ENCODE data around the gene PPL.

PPL gene

GRCh38 chr16:4864728-4865127 is 72.2 kb downstream of the PPL start:
- DNase-seq (ENCODE audit: low spot score), result no peak

GRCh38 chr16:4862639-4863038 is 74.3 kb downstream of the PPL start:
- no peak for DNase-seq (ENCODE audit: low spot score)

GRCh38 chr16:4860727-4861342 is 76.1 kb downstream of the PPL start:
- no peak for DNase-seq (ENCODE audit: low spot score)

GRCh38 chr16:4859900-4860255 is 77.1 kb downstream of the PPL start:
- DNase-seq (ENCODE audit: low spot score), result no peak

GRCh38 chr16:4859190-4859899 is 77.6 kb downstream of the PPL start:
- no peak for DNase-seq (ENCODE audit: low spot score)

- no peak for DNase-seq (ENCODE audit: low spot score)
These were observed 81.1 kb downstream of the PPL start for GRCh38 chr16:4855804-4856203.

GRCh38 chr16:4855371-4855770 is 81.6 kb downstream of the PPL start:
- no peak for DNase-seq (ENCODE audit: low spot score)

- DNase-seq (ENCODE audit: low spot score), result no peak
These were observed 84.6 kb downstream of the PPL start for GRCh38 chr16:4852221-4852872.

GRCh38 chr16:4850211-4850610 is 86.7 kb downstream of the PPL start:
- no peak for DNase-seq (ENCODE audit: low spot score)

- peak; percentile 83 for DNase-seq (ENCODE audit: low spot score)
These were observed 89.0 kb downstream of the PPL start for GRCh38 chr16:4847774-4848587.

- DNase-seq (ENCODE audit: low spot score), result peak; percentile 96
These were observed 89.8 kb downstream of the PPL start, which contains the start of the genes GLYR1 and UBN1 for GRCh38 chr16:4846901-4847773. GLYR1 (minus strand) TSS chr16:4847288; CDS start chr16:4847265, 23 bp downstream. UBN1 (plus strand) TSS chr16:4847481; CDS start chr16:4852918, 5,437 bp downstream.

- DNase-seq (ENCODE audit: low spot score), result peak; percentile 63
These were observed 90.4 kb downstream of the PPL start for GRCh38 chr16:4846503-4846900.

GRCh38 chr16:4840984-4841383 is 96.0 kb downstream of the PPL start:
- no peak for DNase-seq (ENCODE audit: low spot score)

GRCh38 chr16:4839942-4840341 is 97.0 kb downstream of the PPL start:
- DNase-seq (ENCODE audit: low spot score), result no peak

- no peak for DNase-seq (ENCODE audit: low spot score)
These were observed 99.0 kb downstream of the PPL start for GRCh38 chr16:4837733-4838501.

GRCh38 chr16:4836727-4837126 is 100.2 kb downstream of the PPL start:
- DNase-seq (ENCODE audit: low spot score), result no peak

- DNase-seq (ENCODE audit: low spot score), result no peak
These were observed 103.4 kb downstream of the PPL start for GRCh38 chr16:4833584-4833983.

GRCh38 chr16:4832698-4833343 is 104.1 kb downstream of the PPL start:
- DNase-seq (ENCODE audit: low spot score), result no peak
